Colonic mucosa (tissue), 4 donors: Measurements from ENCODE around the gene PC. TPM values are rescaled to one million over a fixed set of nuclear protein-coding genes. Genes with fewer than 3 reads are reported as not detected.

Source experiments
- DNase-seq: peaks from one replicate; pipeline ENCODE4 v3.0.0-alpha.2; 2020
- H3K27ac ChIP-seq: fragments of 200-600 bp; one replicate; pipeline ENCODE4 v1.8.0; 2021
- H3K27me3 ChIP-seq: fragments of 200-600 bp; one replicate; pipeline ENCODE4 v1.8.0; 2021
- H3K36me3 ChIP-seq: fragments of 200-600 bp; one replicate; pipeline ENCODE4 v1.8.0; 2021
- H3K4me1 ChIP-seq: fragments of 200-600 bp; one replicate; pipeline ENCODE4 v1.8.0; 2021; ENCODE audit warnings: mild to moderate bottlenecking
- H3K4me3 ChIP-seq: fragments of 200-600 bp; one replicate; pipeline ENCODE4 v1.8.0; 2021
- H3K9ac ChIP-seq, 2 donors: one replicate each; pipeline ENCODE4 v1.7.0; 2013; ENCODE audit warnings: control low read depth in 2 of 2, low read depth in 2 of 2, low read length in 2 of 2
- H3K9me3 ChIP-seq: fragments of 200-600 bp; one replicate; pipeline ENCODE4 v1.8.0; 2021
- CTCF ChIP-seq: fragments of 200-600 bp; IDR thresholded peaks from one replicate; pipeline ENCODE4 v1.8.0; 2022; ENCODE audit warnings: antibody characterized with exemption, mild to moderate bottlenecking
- intact Hi-C: fragments of 100-400 bp; cut with DNase I; formaldehyde crosslinking; loops from one replicate; pipeline ENCODE4 v1.14.1; 2022
- total RNA-seq, 2 donors: library from RNA; stranded (reverse); fragmentation: NEBNext Ultra II Directional in 1 of 2; extraction: Animal tissue kit (Norgen Biotek cat#: 25700) in 1 of 2; gene quantifications; one replicate each; pipeline ENCODE4 v1.2.1, GENCODE V29; 2021
- donor health status: healthy.
- donor health status: DM: no; HTN: no; CAD: no.
- donor health status: DM: no; HTN: no; CAD: no.

PC gene
- total RNA-seq, 2 donors from 2014 or later = 47.7 to 60.1 TPM

GRCh38 chr11:66885950-66886440, 72.2 kb downstream of the PC start:
- H3K9ac ChIP-seq = no peak overlapping the region
- no peaks in the 10 kb centered on the region for H3K27me3 ChIP-seq
- no peak for DNase-seq
- H3K27ac ChIP-seq = no peak overlapping the region
- H3K4me1 ChIP-seq = no peaks in the 10 kb centered on the region
- no peak for TF ChIP-seq CTCF
- H3K9me3 ChIP-seq = no peaks in the 10 kb centered on the region
- H3K36me3 ChIP-seq = no peaks in the 10 kb centered on the region
- intact Hi-C loops = no loop called here
- H3K4me3 ChIP-seq = no peak overlapping the region

- DNase-seq = no peak
- Histone ChIP-seq H3K27me3 (no peaks in the 10 kb centered on the region), H3K27ac (no peak overlapping the region), H3K4me3 (no peak overlapping the region), H3K36me3 (no peaks in the 10 kb centered on the region), H3K4me1 (no peaks in the 10 kb centered on the region), H3K9ac (no peak overlapping the region), H3K9me3 (no peaks in the 10 kb centered on the region)
- intact Hi-C loops = no loop called here
- TF ChIP-seq CTCF = no peak
Measured at GRCh38 chr11:66885469-66885868, 72.7 kb downstream of the PC start.

GRCh38 chr11:66884443-66884842, 73.7 kb downstream of the PC start:
- H3K4me1 ChIP-seq = no peaks in the 10 kb centered on the region
- intact Hi-C loops = no loop called here
- no peak overlapping the region for H3K9ac ChIP-seq
- TF ChIP-seq CTCF = no peak
- DNase-seq = no peak
- H3K4me3 ChIP-seq = no peak overlapping the region
- no peaks in the 10 kb centered on the region for H3K27me3 ChIP-seq
- H3K36me3 ChIP-seq = no peaks in the 10 kb centered on the region
- H3K27ac ChIP-seq = no peak overlapping the region
- H3K9me3 ChIP-seq = no peaks in the 10 kb centered on the region

- H3K4me3 ChIP-seq = no peak overlapping the region
- no peaks in the 10 kb centered on the region for H3K4me1 ChIP-seq
- H3K27me3 ChIP-seq = no peaks in the 10 kb centered on the region
- intact Hi-C loops = loop anchor here (2.0 kb wide), 1 partner anchor 186 kb away; no protein-coding TSS in a partner anchor
- H3K27ac ChIP-seq = no peak overlapping the region
- DNase-seq = peak; percentile 83
- peak overlapping the region in 1 of 2 donors; percentile 30 for H3K9ac ChIP-seq
- TF ChIP-seq CTCF = peak; percentile 71
- H3K9me3 ChIP-seq = no peaks in the 10 kb centered on the region
- no peaks in the 10 kb centered on the region for H3K36me3 ChIP-seq
Measured at GRCh38 chr11:66883016-66883965, 74.9 kb downstream of the PC start.

- Histone ChIP-seq H3K9me3 (no peaks in the 10 kb centered on the region), H3K4me1 (no peaks in the 10 kb centered on the region), H3K27ac (no peak overlapping the region), H3K9ac (peak overlapping the region in 1 of 2 donors; percentile 30), H3K36me3 (no peaks in the 10 kb centered on the region), H3K4me3 (no peak overlapping the region), H3K27me3 (no peaks in the 10 kb centered on the region)
- intact Hi-C loops = loop anchor here (2.0 kb wide), 1 partner anchor 186 kb away; no protein-coding TSS in a partner anchor
- no peak for TF ChIP-seq CTCF
- no peak for DNase-seq
Measured at GRCh38 chr11:66882561-66883015, 75.6 kb downstream of the PC start.
